ENCODE data around the gene UBASH3A.

DNA sequence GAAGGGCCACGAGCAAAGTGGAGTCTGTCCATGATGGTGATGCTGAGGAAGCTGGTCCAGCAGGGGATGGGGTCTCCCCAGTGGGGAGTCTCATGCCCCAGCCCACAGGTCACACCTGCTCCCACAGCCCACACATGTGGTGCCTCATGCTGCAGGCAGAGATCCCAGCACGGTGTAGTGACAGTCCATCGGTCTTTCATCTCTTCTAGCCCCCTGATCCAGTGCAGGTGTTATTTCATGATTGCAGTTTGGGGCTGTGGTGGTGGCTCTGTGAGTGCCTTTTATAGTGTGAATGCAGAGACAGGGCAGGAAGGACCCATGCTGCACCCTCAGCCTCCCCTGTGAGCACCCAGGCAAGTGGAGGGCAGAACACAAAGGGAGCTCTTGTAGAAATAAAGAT is 45.0 kb downstream of the UBASH3A start:
- TF ChIP-seq, protein P1, sequence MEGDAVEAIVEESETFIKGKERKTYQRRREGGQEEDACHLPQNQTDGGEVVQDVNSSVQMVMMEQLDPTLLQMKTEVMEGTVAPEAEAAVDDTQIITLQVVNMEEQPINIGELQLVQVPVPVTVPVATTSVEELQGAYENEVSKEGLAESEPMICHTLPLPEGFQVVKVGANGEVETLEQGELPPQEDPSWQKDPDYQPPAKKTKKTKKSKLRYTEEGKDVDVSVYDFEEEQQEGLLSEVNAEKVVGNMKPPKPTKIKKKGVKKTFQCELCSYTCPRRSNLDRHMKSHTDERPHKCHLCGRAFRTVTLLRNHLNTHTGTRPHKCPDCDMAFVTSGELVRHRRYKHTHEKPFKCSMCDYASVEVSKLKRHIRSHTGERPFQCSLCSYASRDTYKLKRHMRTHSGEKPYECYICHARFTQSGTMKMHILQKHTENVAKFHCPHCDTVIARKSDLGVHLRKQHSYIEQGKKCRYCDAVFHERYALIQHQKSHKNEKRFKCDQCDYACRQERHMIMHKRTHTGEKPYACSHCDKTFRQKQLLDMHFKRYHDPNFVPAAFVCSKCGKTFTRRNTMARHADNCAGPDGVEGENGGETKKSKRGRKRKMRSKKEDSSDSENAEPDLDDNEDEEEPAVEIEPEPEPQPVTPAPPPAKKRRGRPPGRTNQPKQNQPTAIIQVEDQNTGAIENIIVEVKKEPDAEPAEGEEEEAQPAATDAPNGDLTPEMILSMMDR (IDR thresholded peaks at IDR 0.05; ENCODE audit: low read length): no peak
- TF ChIP-seq EZH2 (IDR thresholded peaks at IDR 0.05; ENCODE audit: borderline replicate concordance, low read length): no peak
